Esophagus muscularis mucosa (tissue), 4 donors: ENCODE measurements around the gene PCP2. TPM values are rescaled to one million over a fixed set of nuclear protein-coding genes. Genes with fewer than 3 reads are reported as not detected.
A peak's percentile ranks its signal among the peaks of the same experiment; 100 is the strongest.

Experiments used
- DNase-seq: peaks from one replicate; pipeline ENCODE4 v3.0.0-alpha.2; 2017; ENCODE audit errors: extremely low spot score
- H3K27ac ChIP-seq, 4 donors: fragments of 200-600 bp; sonication (generic); replicated peaks in 1 of 4; 1 replicate in 3 of 4; 2 replicates in 1 of 4; pipeline ENCODE4 v1.5.1; 2016 to 2019; ENCODE audit warnings: mild to moderate bottlenecking in 1 of 4
- H3K27me3 ChIP-seq, 4 donors: fragments of 200-600 bp; sonication (generic); one replicate each; pipeline versions ENCODE4 v1.5.1 to v1.6.0; 2016 to 2019
- H3K36me3 ChIP-seq, 4 donors: fragments of 200-600 bp; sonication (generic); one replicate each; pipeline ENCODE4 v1.5.1; 2016 to 2019
- H3K4me1 ChIP-seq, 4 donors: fragments of 200-600 bp; sonication (generic); one replicate each; pipeline ENCODE4 v1.5.1; 2016 to 2019
- H3K4me3 ChIP-seq, 4 donors: fragments of 200-600 bp; sonication (generic); 1 replicate in 2 of 4; 2 replicates in 2 of 4; pipeline ENCODE4 v1.5.1; 2016 to 2019; ENCODE audit warnings: mild to moderate bottlenecking in 4 of 4, moderate library complexity in 1 of 4
- H3K9me3 ChIP-seq, 4 donors: fragments of 200-600 bp; sonication (generic); 1 replicate in 3 of 4; 2 replicates in 1 of 4; pipeline ENCODE4 v1.5.1; 2016 to 2019
- EP300 ChIP-seq: sonication (generic); formaldehyde crosslinking; IDR thresholded peaks from one replicate; pipeline ENCODE4 v1.6.1; 2017; ENCODE audit warnings: antibody characterized with exemption
- POLR2A ChIP-seq: fragments of 450-650 bp; IDR thresholded peaks from one replicate; pipeline ENCODE4 v1.6.1; 2017; ENCODE audit warnings: antibody characterized with exemption, moderate library complexity, mild to moderate bottlenecking, low read depth
- POLR2AphosphoS5 ChIP-seq, 2 donors: sonication (generic); formaldehyde crosslinking; IDR thresholded peaks; one replicate each; pipeline ENCODE4 v1.6.1; 2017; ENCODE audit warnings: antibody characterized with exemption in 2 of 2
- WGBS: methylation state at CpG from one replicate; pipeline ENCODE4 v1.1.5; 2018; 5-methylcytosine and 5-hydroxymethylcytosine counted together
- intact Hi-C: fragments of 100-400 bp; cut with DNase I; formaldehyde crosslinking; loops from one replicate; pipeline ENCODE4 v1.15.1; 2023
- total RNA-seq, 4 donors: library from RNA; depleted of rRNA; stranded (reverse); fragments of >200 nt; gene quantifications; one replicate each; pipeline versions ENCODE4 v1.1.0 to v1.2.1, GENCODE V29; 2016
- TF ChIP-seq, protein P1 (sequence below), 3 experiments: fragments of 200-600 bp in 2 of 3; fragments of 450-650 bp in 1 of 3; sonication (generic) in 2 of 3; IDR thresholded peaks; one replicate each; pipeline ENCODE4 v1.5.1; 2017 to 2019; ENCODE audit warnings: antibody characterized with exemption in 3 of 3, mild to moderate bottlenecking in 2 of 3, moderate library complexity in 1 of 3

PCP2 gene
- total RNA-seq, 4 donors from 2014 or later = not detected

- H3K4me3 ChIP-seq = peak overlapping the region; percentile 82 to 97 (median 89)
- intact Hi-C loops = no loop called here
- DNase-seq = no peak
- 9% methylated on average over 15 of the region's 15 CpGs for WGBS
- no peaks in the 10 kb centered on the region for H3K27me3 ChIP-seq
- no peaks in the 10 kb centered on the region for H3K9me3 ChIP-seq
- H3K4me1 ChIP-seq = peaks cover 32 to 47% (median 38%) of the 10 kb centered on the region in 4 donors
- peaks cover 10 to 58% (median 42%) of the 10 kb centered on the region in 4 donors for H3K36me3 ChIP-seq
- TF ChIP-seq, protein P1, sequence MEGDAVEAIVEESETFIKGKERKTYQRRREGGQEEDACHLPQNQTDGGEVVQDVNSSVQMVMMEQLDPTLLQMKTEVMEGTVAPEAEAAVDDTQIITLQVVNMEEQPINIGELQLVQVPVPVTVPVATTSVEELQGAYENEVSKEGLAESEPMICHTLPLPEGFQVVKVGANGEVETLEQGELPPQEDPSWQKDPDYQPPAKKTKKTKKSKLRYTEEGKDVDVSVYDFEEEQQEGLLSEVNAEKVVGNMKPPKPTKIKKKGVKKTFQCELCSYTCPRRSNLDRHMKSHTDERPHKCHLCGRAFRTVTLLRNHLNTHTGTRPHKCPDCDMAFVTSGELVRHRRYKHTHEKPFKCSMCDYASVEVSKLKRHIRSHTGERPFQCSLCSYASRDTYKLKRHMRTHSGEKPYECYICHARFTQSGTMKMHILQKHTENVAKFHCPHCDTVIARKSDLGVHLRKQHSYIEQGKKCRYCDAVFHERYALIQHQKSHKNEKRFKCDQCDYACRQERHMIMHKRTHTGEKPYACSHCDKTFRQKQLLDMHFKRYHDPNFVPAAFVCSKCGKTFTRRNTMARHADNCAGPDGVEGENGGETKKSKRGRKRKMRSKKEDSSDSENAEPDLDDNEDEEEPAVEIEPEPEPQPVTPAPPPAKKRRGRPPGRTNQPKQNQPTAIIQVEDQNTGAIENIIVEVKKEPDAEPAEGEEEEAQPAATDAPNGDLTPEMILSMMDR (IDR thresholded peaks at IDR 0.05) = no peak
- TF ChIP-seq EP300 = no peak
- no peak for TF ChIP-seq POLR2AphosphoS5 (IDR thresholded peaks at IDR 0.05)
- no peak for TF ChIP-seq POLR2A
- peak overlapping the region; percentile 82 to 92 (median 86) for H3K27ac ChIP-seq
Observed at GRCh38 chr19:7628589-7629311, 4.8 kb downstream of the PCP2 start.

DNA sequence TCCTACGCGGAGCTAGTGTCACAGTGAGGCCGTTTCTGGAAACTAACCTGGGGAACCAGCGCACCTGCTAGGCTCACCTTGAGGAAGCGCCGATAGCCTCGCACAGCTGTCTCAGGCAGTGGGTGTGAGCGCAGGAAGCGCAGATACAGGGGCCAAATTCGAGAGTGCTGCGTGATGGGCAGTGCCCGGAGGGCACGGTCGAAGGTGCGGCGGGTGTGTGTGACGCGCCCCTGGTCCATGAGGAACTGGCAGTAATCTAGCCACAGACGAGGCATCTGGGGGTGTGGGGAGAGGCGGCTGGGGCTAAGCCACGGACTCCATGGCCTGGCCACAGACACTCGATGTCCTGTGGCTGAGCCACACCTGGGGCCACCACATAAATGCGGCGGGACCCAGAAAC, 6.4 kb downstream of the PCP2 start:
- TF ChIP-seq POLR2A = no peak
- no peak for TF ChIP-seq EP300
- TF ChIP-seq, protein P1 (IDR thresholded peaks at IDR 0.05) = no peak
- no peak for TF ChIP-seq POLR2AphosphoS5 (IDR thresholded peaks at IDR 0.05)
- Histone ChIP-seq H3K27ac (no peak overlapping the region), H3K27me3 (no peaks in the 10 kb centered on the region), H3K36me3 (peaks cover 26 to 67% (median 54%) of the 10 kb centered on the region in 4 donors), H3K4me1 (peaks cover 32 to 47% (median 38%) of the 10 kb centered on the region in 4 donors), H3K4me3 (no peak overlapping the region), H3K9me3 (no peaks in the 10 kb centered on the region)
- 93% methylated on average over 23 of the region's 24 CpGs for WGBS
- intact Hi-C loops = no loop called here
- no peak for DNase-seq

DNA sequence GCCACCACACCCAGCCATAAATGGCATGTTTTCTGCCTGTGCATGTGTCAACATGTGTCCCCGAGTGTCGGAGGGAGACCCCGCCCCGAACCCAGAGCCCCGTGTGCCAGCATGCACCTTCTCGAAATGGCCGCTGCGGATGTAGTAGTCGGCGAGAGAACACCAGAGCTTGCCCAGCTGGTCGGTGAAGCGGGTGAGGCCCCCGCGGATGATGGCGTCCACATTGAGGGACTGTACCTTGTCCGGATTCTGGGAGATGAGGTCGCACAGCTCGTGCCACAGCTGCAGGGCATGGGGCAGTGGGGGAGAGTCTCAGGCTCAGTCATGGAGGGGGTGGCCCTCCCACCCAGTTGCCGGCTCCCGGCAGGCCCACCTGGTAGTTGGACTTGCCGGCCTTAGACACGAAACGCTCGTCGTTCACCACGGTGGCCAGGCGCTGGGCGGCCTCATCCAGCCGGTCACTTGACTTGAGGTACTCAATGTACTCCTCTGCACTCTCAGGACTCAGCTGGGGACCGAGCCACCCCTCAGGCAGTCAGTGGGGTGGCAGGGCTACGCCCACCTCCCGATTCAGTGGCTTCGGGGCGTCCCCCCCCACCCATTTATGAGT, 7.7 kb downstream of the PCP2 start:
- Histone ChIP-seq H3K4me1 (peaks cover 27 to 35% (median 30%) of the 10 kb centered on the region in 4 donors), H3K36me3 (peaks cover 39 to 70% (median 63%) of the 10 kb centered on the region in 4 donors), H3K9me3 (no peaks in the 10 kb centered on the region), H3K27ac (no peak overlapping the region), H3K27me3 (no peaks in the 10 kb centered on the region), H3K4me3 (no peak overlapping the region)
- intact Hi-C loops = no loop called here
- 94% methylated on average over 24 of the region's 34 CpGs for WGBS
- DNase-seq = no peak
- TF ChIP-seq EP300 = no peak
- no peak for TF ChIP-seq POLR2A
- TF ChIP-seq, protein P1 (IDR thresholded peaks at IDR 0.05) = no peak
- no peak for TF ChIP-seq POLR2AphosphoS5 (IDR thresholded peaks at IDR 0.05)

DNA sequence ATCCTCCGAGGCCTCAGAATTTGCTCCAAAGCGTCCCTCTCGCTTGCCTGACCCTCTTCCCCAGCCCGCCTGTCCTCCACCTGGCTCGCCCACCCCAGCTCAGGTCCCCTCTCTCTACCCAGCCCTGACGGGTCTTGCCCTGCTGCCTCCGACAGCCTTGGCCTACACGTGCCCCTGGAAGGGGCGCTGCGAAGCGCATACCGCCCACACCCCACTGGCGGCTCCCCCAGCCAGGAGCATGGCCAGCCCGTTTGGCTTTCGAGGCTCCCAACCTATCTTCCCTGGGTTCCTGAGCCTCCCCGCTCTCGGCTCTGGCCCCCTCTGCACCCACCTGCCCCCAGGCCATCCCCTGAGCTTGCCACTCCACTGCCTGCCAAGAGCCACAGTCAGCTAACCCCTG, 8.7 kb downstream of the PCP2 start:
- Histone ChIP-seq H3K9me3 (no peaks in the 10 kb centered on the region), H3K27ac (no peak overlapping the region), H3K4me1 (peaks cover 18 to 24% (median 21%) of the 10 kb centered on the region in 4 donors), H3K27me3 (no peaks in the 10 kb centered on the region), H3K4me3 (no peak overlapping the region), H3K36me3 (peaks cover 49 to 81% (median 74%) of the 10 kb centered on the region in 4 donors)
- WGBS = 92% methylated on average over 17 of the region's 17 CpGs
- DNase-seq = no peak
- intact Hi-C loops = no loop called here
- TF ChIP-seq POLR2AphosphoS5 (IDR thresholded peaks at IDR 0.05) = no peak
